Measurements from ENCODE around the gene GAMT.

GAMT gene

GRCh38 chr19:1429750-1430149 lies 28.4 kb upstream of the GAMT start:
- no peak overlapping the region for H3K4me3 ChIP-seq (ENCODE audit: low read depth, low read length)
- no peak for TF ChIP-seq POLR2A (IDR thresholded peaks at IDR 0.05; ENCODE audit: extremely low read depth, insufficient read length)
- no peak for TF ChIP-seq MYC (IDR thresholded peaks at IDR 0.05; ENCODE audit: low read depth, low read length)
- TF ChIP-seq MAX (IDR thresholded peaks at IDR 0.05; ENCODE audit: low read depth, low read length) = no peak
- no peak for TF ChIP-seq CTCF (IDR thresholded peaks at IDR 0.05; ENCODE audit: low read depth, low read length)
- no peak for DNase-seq (ENCODE audit: low read depth)

- H3K4me3 ChIP-seq (ENCODE audit: low read depth, low read length) = no peak overlapping the region
These were observed 27.5 kb upstream of the GAMT start for GRCh38 chr19:1428738-1429391.

GRCh38 chr19:1427221-1427920 lies 26.0 kb upstream of the GAMT start:
- no peak overlapping the region for H3K4me3 ChIP-seq (ENCODE audit: low read depth, low read length)
- TF ChIP-seq POLR2A (IDR thresholded peaks at IDR 0.05; ENCODE audit: extremely low read depth, insufficient read length) (no peak), MYC (IDR thresholded peaks at IDR 0.05; ENCODE audit: low read depth, low read length) (no peak), MAX (IDR thresholded peaks at IDR 0.05; ENCODE audit: low read depth, low read length) (no peak), CTCF (IDR thresholded peaks at IDR 0.05; ENCODE audit: low read depth, low read length) (no peak)
- DNase-seq (ENCODE audit: low read depth) = no peak

More at GRCh38 chr19:1428738-1429391, 27.5 kb upstream of the GAMT start:
- DNase-seq (ENCODE audit: low read depth) = no peak
- TF ChIP-seq MAX (IDR thresholded peaks at IDR 0.05; ENCODE audit: low read depth, low read length) (no peak), POLR2A (IDR thresholded peaks at IDR 0.05; ENCODE audit: extremely low read depth, insufficient read length) (no peak), CTCF (IDR thresholded peaks at IDR 0.05; ENCODE audit: low read depth, low read length) (no peak), MYC (IDR thresholded peaks at IDR 0.05; ENCODE audit: low read depth, low read length) (no peak)

- no peak overlapping the region for H3K4me3 ChIP-seq (ENCODE audit: low read depth, low read length)
- no peak for DNase-seq (ENCODE audit: low read depth)
- TF ChIP-seq POLR2A (IDR thresholded peaks at IDR 0.05; ENCODE audit: extremely low read depth, insufficient read length) = no peak
- TF ChIP-seq MAX (IDR thresholded peaks at IDR 0.05; ENCODE audit: low read depth, low read length) = no peak
- no peak for TF ChIP-seq MYC (IDR thresholded peaks at IDR 0.05; ENCODE audit: low read depth, low read length)
- no peak for TF ChIP-seq CTCF (IDR thresholded peaks at IDR 0.05; ENCODE audit: low read depth, low read length)
These were observed 25.4 kb upstream of the GAMT start for GRCh38 chr19:1426736-1427135.

GRCh38 chr19:1425902-1426301 lies 24.6 kb upstream of the GAMT start:
- TF ChIP-seq MYC (IDR thresholded peaks at IDR 0.05; ENCODE audit: low read depth, low read length) = no peak
- no peak for TF ChIP-seq CTCF (IDR thresholded peaks at IDR 0.05; ENCODE audit: low read depth, low read length)
- TF ChIP-seq MAX (IDR thresholded peaks at IDR 0.05; ENCODE audit: low read depth, low read length) = no peak
- no peak for TF ChIP-seq POLR2A (IDR thresholded peaks at IDR 0.05; ENCODE audit: extremely low read depth, insufficient read length)
- no peak for DNase-seq (ENCODE audit: low read depth)
- H3K4me3 ChIP-seq (ENCODE audit: low read depth, low read length) = no peak overlapping the region

Measured in NB4 (cell line).